Activated CD8-positive, alpha-beta memory T cell treated with anti-CD3 and anti-CD28 coated beads, Interleukin-2, amount 50 U/mL, for 1 hour (primary cell): ENCODE measurements around the gene CSNK1D.
A peak's percentile ranks its signal among the peaks of the same experiment; 100 is the strongest.

Experiments
- DNase-seq: peaks from one replicate; pipeline ENCODE4 v3.0.0-alpha.2; 2020; ENCODE audit errors: extremely low read depth

CSNK1D gene

GRCh38 chr17:82240506-82241182 lies 32.9 kb downstream of the CSNK1D start:
- no peak for DNase-seq

GRCh38 chr17:82239926-82240505 lies 33.5 kb downstream of the CSNK1D start:
- no peak for DNase-seq

- no peak for DNase-seq
These were observed 34.0 kb downstream of the CSNK1D start for GRCh38 chr17:82239401-82239925.

- peak; percentile 52 for DNase-seq
These were observed 34.9 kb downstream of the CSNK1D start for GRCh38 chr17:82238472-82239201.

GRCh38 chr17:82237746-82238471 lies 35.6 kb downstream of the CSNK1D start:
- no peak for DNase-seq

- DNase-seq, result no peak
These were observed 36.3 kb downstream of the CSNK1D start for GRCh38 chr17:82237083-82237745.

DNA sequence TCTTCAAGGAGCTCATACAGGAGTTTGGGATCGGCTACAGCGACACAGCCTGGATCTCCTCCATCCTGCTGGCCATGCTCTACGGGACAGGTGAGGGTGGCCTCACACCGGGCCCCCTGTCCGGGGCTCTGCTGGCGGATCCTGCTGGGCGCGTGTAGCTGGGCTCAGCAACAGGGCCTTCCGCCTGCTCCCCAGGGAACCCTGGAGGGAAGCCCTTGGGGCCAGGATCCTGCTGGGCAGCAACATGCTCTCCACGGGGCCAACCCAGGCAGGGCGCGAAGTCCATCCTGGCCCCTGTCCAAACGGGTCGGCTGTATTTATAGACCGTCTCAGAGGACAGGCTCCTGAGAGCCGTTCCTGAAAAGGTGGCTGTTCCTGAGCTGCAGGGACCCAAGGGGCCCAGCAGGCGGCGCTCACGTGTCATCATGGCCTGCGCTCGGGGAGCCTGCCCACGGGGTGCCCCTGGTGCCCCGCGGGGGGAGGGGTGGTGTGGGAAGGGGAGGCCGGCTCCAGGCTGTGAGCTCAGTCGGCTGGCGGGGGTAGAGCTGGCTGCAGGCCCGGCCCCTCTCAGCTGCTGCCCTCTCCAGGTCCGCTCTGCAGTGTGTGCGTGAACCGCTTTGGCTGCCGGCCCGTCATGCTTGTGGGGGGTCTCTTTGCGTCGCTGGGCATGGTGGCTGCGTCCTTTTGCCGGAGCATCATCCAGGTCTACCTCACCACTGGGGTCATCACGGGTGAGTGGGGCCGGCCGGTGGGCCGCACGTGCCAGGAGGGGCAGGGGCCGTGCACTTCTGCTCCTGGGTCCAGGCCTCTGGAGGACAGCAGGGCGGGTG lies 37.1 kb downstream of the CSNK1D start:
- no peak for DNase-seq

GRCh38 chr17:82235775-82236141 lies 37.7 kb downstream of the CSNK1D start:
- DNase-seq, result no peak

DNA sequence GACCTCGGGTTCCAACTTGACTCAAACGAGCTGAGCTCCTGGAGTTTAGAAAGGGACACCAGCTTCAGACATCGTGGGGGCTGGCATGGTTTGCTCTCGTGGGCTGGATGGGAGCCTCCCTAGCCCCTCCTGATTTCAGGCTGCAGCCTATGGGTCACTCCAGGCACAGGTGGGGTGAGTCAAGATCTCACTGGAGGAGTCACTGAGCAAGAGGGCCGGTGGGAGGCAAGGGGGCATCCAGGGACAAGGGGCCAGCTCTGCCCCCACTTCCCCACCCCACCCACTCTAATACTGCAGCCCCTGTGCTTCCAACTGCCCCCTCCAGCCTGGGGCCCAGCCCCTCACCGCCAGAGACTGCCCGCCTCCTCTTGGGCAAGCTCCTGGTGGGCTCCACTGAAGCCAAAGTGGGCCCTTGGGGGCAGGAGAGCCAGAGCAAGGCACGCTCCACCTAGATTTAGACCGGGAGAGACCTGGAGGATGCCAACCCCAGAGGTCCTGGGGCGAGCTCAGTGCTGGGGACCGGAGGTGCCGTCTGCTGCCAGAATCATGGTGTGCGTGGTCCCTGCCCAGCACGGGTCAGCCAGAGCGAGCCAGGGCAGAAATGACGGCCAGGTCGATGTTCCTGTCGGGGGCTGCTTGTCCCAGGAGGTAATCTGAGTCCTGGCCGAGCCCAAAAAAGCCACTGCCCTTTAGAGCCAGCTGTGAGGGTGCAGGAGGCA lies 38.3 kb downstream of the CSNK1D start:
- DNase-seq, result no peak

GRCh38 chr17:82234211-82235055 lies 39.1 kb downstream of the CSNK1D start:
- DNase-seq, result no peak

DNA sequence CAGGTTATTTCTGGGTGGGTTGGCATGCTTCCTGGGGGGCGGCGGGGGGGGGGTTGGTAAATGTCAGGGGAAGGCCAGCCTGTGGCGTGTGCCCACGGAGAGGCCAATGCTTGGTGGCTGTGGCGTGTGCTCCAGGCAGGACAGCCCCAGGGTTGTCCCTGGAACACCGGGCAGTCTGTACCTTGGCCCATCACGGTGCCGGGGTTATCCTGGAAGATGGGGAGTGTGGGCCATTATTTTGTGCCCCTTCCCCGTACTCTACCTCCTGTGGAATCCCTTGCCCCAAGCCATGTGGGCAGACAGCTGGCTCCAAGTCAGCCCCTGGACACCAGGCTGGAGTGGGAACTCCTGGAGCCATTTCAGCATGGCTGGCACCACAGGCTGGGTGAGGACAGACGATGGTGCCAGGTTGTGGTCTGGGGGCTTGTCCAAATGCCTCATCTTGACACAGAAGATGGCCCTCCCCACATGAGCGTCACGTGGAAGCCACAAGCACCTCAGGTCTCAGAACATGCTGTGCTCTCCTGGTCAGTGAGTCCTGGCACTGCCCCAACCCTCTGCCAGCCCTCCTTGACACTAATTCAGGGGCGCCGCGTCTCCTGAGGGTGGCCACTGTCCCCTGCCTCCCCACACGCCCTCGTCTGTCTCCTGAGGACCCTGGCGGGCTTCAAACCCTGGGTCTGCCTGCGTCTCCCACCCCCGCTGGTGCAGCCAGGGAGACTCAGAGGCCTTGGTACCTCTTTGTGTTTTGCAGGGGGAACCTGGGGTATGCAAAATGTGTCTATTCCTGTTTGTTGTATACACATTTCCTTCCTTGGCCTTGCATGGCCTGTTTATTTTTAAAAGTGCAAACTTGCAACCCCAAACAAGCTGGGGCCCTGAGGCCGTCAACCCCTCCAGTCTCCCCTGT lies 40.4 kb downstream of the CSNK1D start:
- DNase-seq, result no peak

GRCh38 chr17:82232322-82232820 lies 41.1 kb downstream of the CSNK1D start:
- no peak for DNase-seq

GRCh38 chr17:82231562-82232321 lies 41.8 kb downstream of the CSNK1D start:
- no peak for DNase-seq

DNA sequence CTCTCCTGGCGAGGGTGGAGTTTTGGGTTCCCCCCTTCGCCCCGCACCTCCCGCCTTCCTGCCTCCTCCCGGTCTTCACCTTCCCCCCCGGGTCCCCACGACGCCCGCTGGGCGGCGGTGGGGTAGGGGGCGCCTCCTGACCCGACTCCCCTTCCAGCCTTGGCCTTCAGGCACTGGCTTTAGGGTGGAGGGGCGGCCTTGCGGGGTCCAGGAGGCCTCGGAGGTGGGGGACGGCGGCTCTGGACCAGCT lies 42.3 kb downstream of the CSNK1D start:
- no peak for DNase-seq

GRCh38 chr17:82230609-82231311 lies 42.7 kb downstream of the CSNK1D start:
- no peak for DNase-seq

- no peak for DNase-seq
These were observed 43.5 kb downstream of the CSNK1D start for GRCh38 chr17:82229698-82230608.
